Measurements from ENCODE around the gene WASF2. TPM values are rescaled to one million over a fixed set of nuclear protein-coding genes. Genes with fewer than 3 reads are reported as not detected.
A peak's percentile ranks its signal among the peaks of the same experiment; 100 is the strongest.

Gene WASF2
- total RNA-seq, 2 donors from 2014 or later: 28.0 to 36.1 TPM

- Histone ChIP-seq H3K27me3 (no peaks in the 10 kb centered on the region), H3K36me3 (replicated peaks in 1 of 2; ENCODE audit: insufficient read depth in 1 of 2, low read depth in 2 of 2) (no peaks in the 10 kb centered on the region)
- ATAC-seq: peak; percentile 90
Observed at GRCh38 chr1:27383039-27383605, 106.8 kb downstream of the WASF2 start, which contains the start of gene CD164L2. Gene CD164L2 (minus strand): TSS chr1:27383333. CDS start chr1:27383239, 94 bp downstream.

GRCh38 chr1:27381969-27382762 lies 107.8 kb downstream of the WASF2 start:
- Histone ChIP-seq H3K27me3 (no peaks in the 10 kb centered on the region), H3K4me3 (no peak overlapping the region), H3K36me3 (replicated peaks in 1 of 2; ENCODE audit: insufficient read depth in 1 of 2, low read depth in 2 of 2) (no peaks in the 10 kb centered on the region), H3K27ac (no peak overlapping the region), H3K4me1 (peaks cover 12% of the 10 kb centered on the region), H3K9me3 (no peaks in the 10 kb centered on the region)
- DNase-seq: no peak
- 77 to 84% methylated on average over 10 to 18 of the region's 18 CpGs for WGBS, 2 donors
- no peak for ATAC-seq
- intact Hi-C loops (cut with DNase I): no loop called here
- TF ChIP-seq POLR2A (IDR thresholded peaks at IDR 0.05): no peak
- no peak for TF ChIP-seq CTCF (IDR thresholded peaks at IDR 0.05)

More at GRCh38 chr1:27383039-27383605, 106.8 kb downstream of the WASF2 start, which contains the start of gene CD164L2:
- peak; percentile 79 to 91 (median 85) for DNase-seq
- 11 to 22% methylated on average over 8 to 36 of the region's 43 CpGs for WGBS, 2 donors
- no peak within 1 kb of the TSS for H3K27ac ChIP-seq
- H3K4me1 ChIP-seq: peaks cover 12% of the 10 kb centered on the region
- TF ChIP-seq POLR2A (IDR thresholded peaks at IDR 0.05): peak in 2 of 3 donors; percentile 17
- TF ChIP-seq CTCF (IDR thresholded peaks at IDR 0.05): no peak
- H3K4me3 ChIP-seq: no peak within 1 kb of the TSS
- intact Hi-C loops (cut with DNase I): no loop called here
- no peaks in the 10 kb centered on the region for H3K9me3 ChIP-seq

GRCh38 chr1:27380766-27381733 lies 108.9 kb downstream of the WASF2 start:
- H3K36me3 ChIP-seq (replicated peaks in 1 of 2; ENCODE audit: insufficient read depth in 1 of 2, low read depth in 2 of 2): no peaks in the 10 kb centered on the region
- no peak overlapping the region for H3K4me3 ChIP-seq
- ATAC-seq: no peak
- TF ChIP-seq CTCF (IDR thresholded peaks at IDR 0.05): no peak
- no peak for TF ChIP-seq POLR2A (IDR thresholded peaks at IDR 0.05)
- DNase-seq: no peak
- WGBS, 2 donors: 67% methylated on average over 10 to 12 of the region's 12 CpGs
- no peak overlapping the region for H3K27ac ChIP-seq
- no peaks in the 10 kb centered on the region for H3K9me3 ChIP-seq
- peaks cover 12% of the 10 kb centered on the region for H3K4me1 ChIP-seq
- H3K27me3 ChIP-seq: no peaks in the 10 kb centered on the region
- intact Hi-C loops (cut with DNase I): no loop called here

GRCh38 chr1:27380224-27380623 lies 109.7 kb downstream of the WASF2 start:
- Histone ChIP-seq H3K36me3 (replicated peaks in 1 of 2; ENCODE audit: insufficient read depth in 1 of 2, low read depth in 2 of 2) (no peaks in the 10 kb centered on the region), H3K4me1 (peaks cover 12% of the 10 kb centered on the region), H3K27me3 (no peaks in the 10 kb centered on the region), H3K9me3 (no peaks in the 10 kb centered on the region), H3K4me3 (no peak overlapping the region), H3K27ac (no peak overlapping the region)
- WGBS, 2 donors: 94% methylated on average over 3 of the region's 4 CpGs; no CpG with 5 or more reads in 1 of the 2 donors
- ATAC-seq: no peak
- intact Hi-C loops (cut with DNase I): no loop called here
- no peak for TF ChIP-seq POLR2A (IDR thresholded peaks at IDR 0.05)
- no peak for TF ChIP-seq CTCF (IDR thresholded peaks at IDR 0.05)
- no peak for DNase-seq

All from body of pancreas (tissue), 4 donors.